ENCODE measurements around the gene CYP4Z1. TPM values are rescaled to one million over a fixed set of nuclear protein-coding genes. Genes with fewer than 3 reads are reported as not detected.
A peak's percentile ranks its signal among the peaks of the same experiment; 100 is the strongest.
"Not testable (repeated sequence)": the region's sequence is repeated elsewhere in the genome, so short reads cannot be mapped to it uniquely, and the experiment has no call there.

Gene CYP4Z1
- total and polyA plus RNA-seq, 9 of the 15 experiments (the other 6 are each of a cell fraction or from before 2014, with no cell fraction given), result not detected

DNA sequence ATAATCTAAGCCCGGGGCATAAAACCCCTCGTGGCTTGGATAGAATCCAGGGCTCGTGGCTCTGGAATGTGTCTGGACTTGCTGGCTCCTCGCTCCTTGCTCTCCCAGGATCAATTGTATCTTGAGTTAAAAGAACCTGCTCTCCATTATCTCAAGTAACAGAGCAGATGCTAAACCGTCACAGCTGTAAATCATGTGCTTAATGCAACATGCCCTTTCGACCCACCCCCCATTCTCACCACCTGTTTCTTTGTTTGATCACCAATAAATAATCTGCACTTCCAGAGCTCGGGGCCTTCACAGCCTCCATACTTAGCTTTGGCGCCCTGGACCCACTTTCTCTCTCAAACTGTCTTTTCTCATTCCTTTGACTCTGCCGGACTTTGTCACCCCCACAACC, 82.1 kb downstream of the CYP4Z1 start:
- H3K9me3 ChIP-seq (replicated peaks; ENCODE audit: control insufficient read depth, insufficient read depth, low read depth, low read length); H3K9ac ChIP-seq (ENCODE audit: insufficient read depth in 1 of 2, low read depth in 2 of 2, low read length in 2 of 2); H4K20me1 ChIP-seq (replicated peaks; ENCODE audit: control insufficient read depth, insufficient read depth, low read length); H3K4me1 ChIP-seq (replicated peaks in 1 of 2; ENCODE audit: control insufficient read depth in 2 of 2, insufficient read depth in 2 of 2, low read length in 2 of 2); intact Hi-C loops (cut with micrococcal nuclease); H3K4me3 ChIP-seq; H3K9me1 ChIP-seq (ENCODE audit: control insufficient read depth, insufficient read depth, low read length); H3K4me2 ChIP-seq (ENCODE audit: insufficient read depth, low read length); H3K36me3 ChIP-seq (ENCODE audit: control insufficient read depth, insufficient read depth, low read length); H3K27ac ChIP-seq (ENCODE audit: extremely low read depth, low read depth, low read length); H2AFZ ChIP-seq (ENCODE audit: low read depth, low read length); CTCF ChIA-PET (ENCODE audit: low intra/inter-chr PET ratio); FAIRE-seq; H3K79me2 ChIP-seq (ENCODE audit: control insufficient read depth, insufficient read depth, low read length); ATAC-seq; BruUV-seq (replicated peaks): not testable (repeated sequence)
- in situ Hi-C loops (cut with MboI), result loop anchor here (5.0 kb wide), 1 partner anchor 222 kb away; no protein-coding TSS in a partner anchor
- POLR2A ChIA-PET, result interaction anchor here (0.6 to 0.8 kb wide), 2 partner anchors 209 to 219 kb away, joined by 3 to 5 read pairs; no protein-coding TSS in a partner anchor
- DNase-seq (ENCODE audit: extremely low read depth in 1 of 4, low spot score in 3 of 4), result peak in 1 of 4 experiments; percentile 8
- 2% methylated on average over 9 of the region's 9 CpGs for WGBS (ENCODE audit: insufficient coverage, low coverage, missing lambda C conversion rate)
- TF ChIP-seq, protein P1, sequence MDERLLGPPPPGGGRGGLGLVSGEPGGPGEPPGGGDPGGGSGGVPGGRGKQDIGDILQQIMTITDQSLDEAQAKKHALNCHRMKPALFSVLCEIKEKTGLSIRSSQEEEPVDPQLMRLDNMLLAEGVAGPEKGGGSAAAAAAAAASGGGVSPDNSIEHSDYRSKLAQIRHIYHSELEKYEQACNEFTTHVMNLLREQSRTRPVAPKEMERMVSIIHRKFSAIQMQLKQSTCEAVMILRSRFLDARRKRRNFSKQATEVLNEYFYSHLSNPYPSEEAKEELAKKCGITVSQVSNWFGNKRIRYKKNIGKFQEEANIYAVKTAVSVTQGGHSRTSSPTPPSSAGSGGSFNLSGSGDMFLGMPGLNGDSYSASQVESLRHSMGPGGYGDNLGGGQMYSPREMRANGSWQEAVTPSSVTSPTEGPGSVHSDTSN (CRISPR knock-in tag; IDR thresholded peaks at IDR 0.05; ENCODE audit: low read depth), result not testable (repeated sequence)
- TF ChIP-seq, protein P1 (tag; conservative IDR thresholded peaks at IDR 0.05; ENCODE audit: low read depth), result peak; percentile 63
- TF ChIP-seq CBFA2T3 (IDR thresholded peaks at IDR 0.05), result 0 out of 2 replicates have a peak, but pooled peaks have one; percentile 39
- TF ChIP-seq MEIS2 (IDR thresholded peaks at IDR 0.05; ENCODE audit: partially characterized antibody), result peak; percentile 27
- H3K27me3 ChIP-seq (ENCODE audit: control insufficient read depth in 2 of 2, insufficient read depth in 2 of 2, low read length in 2 of 2), result peaks cover 4 to 24% of the 10 kb centered on the region in 2 experiments; a peak in 4 of 5 replicates

DNA sequence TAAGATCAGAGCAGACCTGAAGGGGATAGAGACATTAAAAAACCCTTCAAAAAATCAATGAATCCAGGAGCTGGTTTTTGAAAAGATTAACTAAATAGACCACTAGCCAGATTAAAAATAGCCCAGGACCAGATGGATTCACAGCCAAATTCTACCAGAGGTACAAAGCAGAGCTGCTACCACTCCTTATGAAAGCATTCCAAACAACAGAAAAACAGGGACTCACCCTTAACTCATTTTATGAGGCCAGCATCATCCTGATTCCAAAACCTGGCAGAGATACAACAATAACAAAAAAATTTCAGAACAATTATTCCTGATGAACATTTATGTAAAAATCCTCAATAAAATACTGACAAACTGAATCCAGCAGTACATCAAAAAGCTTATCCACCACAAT, 89.4 kb downstream of the CYP4Z1 start:
- in situ Hi-C loops (cut with MboI); CTCF ChIA-PET (ENCODE audit: low intra/inter-chr PET ratio); FAIRE-seq; BruUV-seq (replicated peaks); H3K27me3 ChIP-seq (ENCODE audit: control insufficient read depth in 2 of 2, insufficient read depth in 2 of 2, low read length in 2 of 2); H3K9me3 ChIP-seq (replicated peaks; ENCODE audit: control insufficient read depth, insufficient read depth, low read depth, low read length); H3K9me1 ChIP-seq (ENCODE audit: control insufficient read depth, insufficient read depth, low read length); DNase-seq (ENCODE audit: extremely low read depth in 1 of 4, low spot score in 3 of 4); H4K20me1 ChIP-seq (replicated peaks; ENCODE audit: control insufficient read depth, insufficient read depth, low read length); intact Hi-C loops (cut with micrococcal nuclease); H3K36me3 ChIP-seq (ENCODE audit: control insufficient read depth, insufficient read depth, low read length); H3K9ac ChIP-seq (ENCODE audit: insufficient read depth in 1 of 2, low read depth in 2 of 2, low read length in 2 of 2); H2AFZ ChIP-seq (ENCODE audit: low read depth, low read length); H3K79me2 ChIP-seq (ENCODE audit: control insufficient read depth, insufficient read depth, low read length); H3K4me3 ChIP-seq; H3K27ac ChIP-seq (ENCODE audit: extremely low read depth, low read depth, low read length); H3K4me1 ChIP-seq (replicated peaks in 1 of 2; ENCODE audit: control insufficient read depth in 2 of 2, insufficient read depth in 2 of 2, low read length in 2 of 2); H3K4me2 ChIP-seq (ENCODE audit: insufficient read depth, low read length); ATAC-seq: not testable (repeated sequence)
- POLR2A ChIA-PET, result interaction anchor here (0.6 to 1.8 kb wide), 2 partner anchors 23 to 141 kb away, joined by 3 to 4 read pairs; no protein-coding TSS in a partner anchor

DNA sequence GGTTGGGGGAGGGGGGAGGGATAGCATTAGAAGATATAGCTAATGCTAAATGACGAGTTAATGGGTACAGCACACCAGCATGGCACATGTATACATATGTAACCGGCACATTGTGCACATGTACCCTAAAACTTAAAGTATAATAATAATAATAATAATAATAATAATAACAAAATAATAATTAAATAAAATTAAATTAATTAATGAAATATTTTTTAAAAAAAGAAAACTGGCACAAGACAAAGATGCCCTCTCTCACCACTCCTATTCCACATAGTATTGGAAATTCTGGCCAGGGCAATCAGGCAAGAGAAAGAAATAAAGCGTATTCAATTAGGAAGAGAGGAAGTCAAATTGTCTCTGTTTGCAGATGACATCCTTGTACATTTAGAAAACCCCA, 90.9 kb downstream of the CYP4Z1 start:
- FAIRE-seq; H3K9ac ChIP-seq (ENCODE audit: insufficient read depth in 1 of 2, low read depth in 2 of 2, low read length in 2 of 2); in situ Hi-C loops (cut with MboI); H4K20me1 ChIP-seq (replicated peaks; ENCODE audit: control insufficient read depth, insufficient read depth, low read length); H3K27ac ChIP-seq (ENCODE audit: extremely low read depth, low read depth, low read length); intact Hi-C loops (cut with micrococcal nuclease); H3K4me2 ChIP-seq (ENCODE audit: insufficient read depth, low read length); H3K9me1 ChIP-seq (ENCODE audit: control insufficient read depth, insufficient read depth, low read length); H3K27me3 ChIP-seq (ENCODE audit: control insufficient read depth in 2 of 2, insufficient read depth in 2 of 2, low read length in 2 of 2); BruUV-seq (replicated peaks); DNase-seq (ENCODE audit: extremely low read depth in 1 of 4, low spot score in 3 of 4); H2AFZ ChIP-seq (ENCODE audit: low read depth, low read length); CTCF ChIA-PET (ENCODE audit: low intra/inter-chr PET ratio); H3K4me1 ChIP-seq (replicated peaks in 1 of 2; ENCODE audit: control insufficient read depth in 2 of 2, insufficient read depth in 2 of 2, low read length in 2 of 2); ATAC-seq; H3K4me3 ChIP-seq; H3K36me3 ChIP-seq (ENCODE audit: control insufficient read depth, insufficient read depth, low read length); H3K9me3 ChIP-seq (replicated peaks; ENCODE audit: control insufficient read depth, insufficient read depth, low read depth, low read length); H3K79me2 ChIP-seq (ENCODE audit: control insufficient read depth, insufficient read depth, low read length): not testable (repeated sequence)
- 7% methylated on average over 3 of the region's 3 CpGs for WGBS (ENCODE audit: insufficient coverage, low coverage, missing lambda C conversion rate)
- POLR2A ChIA-PET, result interaction anchor here (1.4 kb wide), 1 partner anchor 18 kb away, joined by 3 read pairs; no protein-coding TSS in a partner anchor
